RWPE1 (cell line): ENCODE data around the gene SLC27A4.

Source experiments
- CTCF ChIA-PET: fragments of 350-600 bp; sonication (Branson Sonifier 250); formaldehyde crosslinking; extraction: SDS; loops from one replicate; lab custom pipeline; 2021; lab: Yijun Ruan, JAX
- POLR2A ChIA-PET: fragments of 400-600 bp; formaldehyde crosslinking; extraction: SDS; loops from one replicate; lab custom pipeline; 2020; ENCODE audit warnings: antibody characterized with exemption; ENCODE audit not compliant: low non-redundant PET; lab: Yijun Ruan, JAX
- DNase-seq: peaks from one replicate; pipeline ENCODE4 v3.0.0; 2012; ENCODE audit warnings: low spot score
- H3K27ac ChIP-seq: fragments of 450-650 bp; 2 replicates; pipeline ENCODE4 v1.5.1; 2017
- TF ChIP-seq, protein P1 (sequence below): fragments of 450-650 bp; conservative IDR thresholded peaks from 2 replicates; pipeline ENCODE4 v1.5.1; 2017; ENCODE audit warnings: low read depth, mild to moderate bottlenecking

SLC27A4 gene

DNA sequence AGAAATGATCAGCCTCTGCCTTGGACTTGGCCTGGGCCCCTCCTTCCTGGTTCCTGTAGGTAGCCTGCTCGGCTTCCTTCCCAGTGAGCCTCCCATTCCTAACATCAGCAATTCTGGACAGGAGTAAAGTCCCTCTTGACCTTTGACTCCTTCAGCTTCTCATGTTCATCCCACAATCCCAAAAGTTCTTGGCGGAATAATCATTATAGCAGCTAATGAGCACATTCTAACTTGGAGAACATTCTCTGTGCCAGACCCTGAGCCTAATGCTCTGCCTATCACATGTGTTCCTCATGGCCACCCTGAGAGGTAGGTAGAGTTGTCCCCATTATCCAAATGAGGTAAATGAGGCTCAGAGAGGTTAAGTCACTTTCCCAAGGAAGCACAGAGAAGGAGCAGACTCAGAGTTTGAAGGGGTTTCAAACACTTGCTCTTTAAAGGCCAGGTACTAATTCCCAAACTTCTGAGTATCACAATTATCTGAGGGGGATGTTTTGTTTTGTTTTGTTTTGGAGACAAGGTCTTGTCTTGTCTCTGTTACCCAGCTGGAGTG, 43.0 kb upstream of the SLC27A4 start:
- POLR2A ChIA-PET = no interaction called here
- peak overlapping the region; percentile 71 for H3K27ac ChIP-seq
- CTCF ChIA-PET = interaction anchor here (0.6 to 4.8 kb wide), 3 partner anchors 13 to 44 kb away, joined by 3 to 48 read pairs (median 4); no protein-coding TSS in a partner anchor
- DNase-seq = no peak
- TF ChIP-seq, protein P1, sequence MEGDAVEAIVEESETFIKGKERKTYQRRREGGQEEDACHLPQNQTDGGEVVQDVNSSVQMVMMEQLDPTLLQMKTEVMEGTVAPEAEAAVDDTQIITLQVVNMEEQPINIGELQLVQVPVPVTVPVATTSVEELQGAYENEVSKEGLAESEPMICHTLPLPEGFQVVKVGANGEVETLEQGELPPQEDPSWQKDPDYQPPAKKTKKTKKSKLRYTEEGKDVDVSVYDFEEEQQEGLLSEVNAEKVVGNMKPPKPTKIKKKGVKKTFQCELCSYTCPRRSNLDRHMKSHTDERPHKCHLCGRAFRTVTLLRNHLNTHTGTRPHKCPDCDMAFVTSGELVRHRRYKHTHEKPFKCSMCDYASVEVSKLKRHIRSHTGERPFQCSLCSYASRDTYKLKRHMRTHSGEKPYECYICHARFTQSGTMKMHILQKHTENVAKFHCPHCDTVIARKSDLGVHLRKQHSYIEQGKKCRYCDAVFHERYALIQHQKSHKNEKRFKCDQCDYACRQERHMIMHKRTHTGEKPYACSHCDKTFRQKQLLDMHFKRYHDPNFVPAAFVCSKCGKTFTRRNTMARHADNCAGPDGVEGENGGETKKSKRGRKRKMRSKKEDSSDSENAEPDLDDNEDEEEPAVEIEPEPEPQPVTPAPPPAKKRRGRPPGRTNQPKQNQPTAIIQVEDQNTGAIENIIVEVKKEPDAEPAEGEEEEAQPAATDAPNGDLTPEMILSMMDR = no peak

GRCh38 chr9:128298535-128299482, 41.5 kb upstream of the SLC27A4 start:
- DNase-seq = no peak
- ChIA-PET POLR2A (interaction anchor here (0.7 kb wide), 2 partner anchors 21 to 34 kb away, joined by 4 to 6 read pairs; no protein-coding TSS in a partner anchor), CTCF (interaction anchor here (0.6 to 4.8 kb wide), 3 partner anchors 23 to 43 kb away, joined by 3 to 48 read pairs (median 22); no protein-coding TSS in a partner anchor)
- peak overlapping the region; percentile 7; the same call in 1 of the 2 replicates for H3K27ac ChIP-seq
- TF ChIP-seq, protein P1 = no peak

- no peak for DNase-seq
- H3K27ac ChIP-seq = peak overlapping the region; percentile 93
- POLR2A ChIA-PET = no interaction called here
- TF ChIP-seq, protein P1 = no peak
- CTCF ChIA-PET = interaction anchor here (1.4 to 3.7 kb wide), 3 partner anchors 9 to 58 kb away, joined by 5 to 23 read pairs (median 15); no protein-coding TSS in a partner anchor
Observed at GRCh38 chr9:128304136-128304970, 36.0 kb upstream of the SLC27A4 start.

GRCh38 chr9:128304971-128305288, 35.4 kb upstream of the SLC27A4 start:
- peak overlapping the region; percentile 93 for H3K27ac ChIP-seq
- no peak for DNase-seq
- TF ChIP-seq, protein P1 = no peak
- ChIA-PET POLR2A (no interaction called here), CTCF (interaction anchor here (0.7 to 3.7 kb wide), 4 partner anchors 9 to 57 kb away, joined by 3 to 23 read pairs (median 10); no protein-coding TSS in a partner anchor)

- POLR2A ChIA-PET = no interaction called here
- DNase-seq = no peak
- CTCF ChIA-PET = interaction anchor here (0.7 to 1.3 kb wide), 3 partner anchors 12 to 32 kb away, joined by 3 to 5 read pairs (median 3); no protein-coding TSS in a partner anchor
- TF ChIP-seq, protein P1 = no peak
- peak overlapping the region; percentile 93 for H3K27ac ChIP-seq
Observed at GRCh38 chr9:128309551-128309950, 30.8 kb upstream of the SLC27A4 start.
